Ascending aorta (tissue), 2 donors: Measurements from ENCODE around the gene LRGUK. TPM values are rescaled to one million over a fixed set of nuclear protein-coding genes. Genes with fewer than 3 reads are reported as not detected.

Experiments
- DNase-seq, 2 donors: peaks; one replicate each; pipeline ENCODE4 v3.0.0-alpha.2; 2019; ENCODE audit warnings: low spot score in 2 of 2
- H3K27ac ChIP-seq, 2 donors: fragments of 200-600 bp; sonication (generic); one replicate each; pipeline ENCODE4 v1.5.1; 2016 to 2017; ENCODE audit warnings: mild to moderate bottlenecking in 1 of 2
- H3K27me3 ChIP-seq: fragments of 200-600 bp; sonication (generic); one replicate; pipeline ENCODE4 v1.5.1; 2017
- H3K36me3 ChIP-seq, 2 donors: fragments of 200-600 bp; sonication (generic); one replicate each; pipeline ENCODE4 v1.5.1; 2016
- H3K4me1 ChIP-seq, 2 donors: fragments of 200-600 bp; sonication (generic); one replicate each; pipeline ENCODE4 v1.5.1; 2016 to 2017; ENCODE audit warnings: mild to moderate bottlenecking in 1 of 2
- H3K4me3 ChIP-seq, 2 donors: fragments of 200-600 bp; sonication (generic); one replicate each; pipeline ENCODE4 v1.5.1; 2016 to 2017; ENCODE audit warnings: mild to moderate bottlenecking in 1 of 2
- H3K9me3 ChIP-seq, 2 donors: fragments of 200-600 bp; sonication (generic); one replicate each; pipeline ENCODE4 v1.5.1; 2016
- intact Hi-C: fragments of 100-400 bp; cut with DNase I; formaldehyde crosslinking; loops from one replicate; pipeline ENCODE4 v1.15.1; 2023
- total RNA-seq: library from RNA; depleted of rRNA; stranded (reverse); fragments of >200 nt; gene quantifications from one replicate; pipeline ENCODE4 v1.1.0, GENCODE V29; 2016
- TF ChIP-seq, protein P1 (sequence below), 3 experiments: fragments of 200-600 bp in 2 of 3; fragments of 450-650 bp in 1 of 3; sonication (generic) in 2 of 3; IDR thresholded peaks; one replicate each; pipeline ENCODE4 v1.5.1; 2016 to 2019; ENCODE audit warnings: antibody characterized with exemption in 3 of 3, mild to moderate bottlenecking in 1 of 3, moderate library complexity in 1 of 3

LRGUK gene
- total RNA-seq, 1 donor from 2014 or later = not detected

DNA sequence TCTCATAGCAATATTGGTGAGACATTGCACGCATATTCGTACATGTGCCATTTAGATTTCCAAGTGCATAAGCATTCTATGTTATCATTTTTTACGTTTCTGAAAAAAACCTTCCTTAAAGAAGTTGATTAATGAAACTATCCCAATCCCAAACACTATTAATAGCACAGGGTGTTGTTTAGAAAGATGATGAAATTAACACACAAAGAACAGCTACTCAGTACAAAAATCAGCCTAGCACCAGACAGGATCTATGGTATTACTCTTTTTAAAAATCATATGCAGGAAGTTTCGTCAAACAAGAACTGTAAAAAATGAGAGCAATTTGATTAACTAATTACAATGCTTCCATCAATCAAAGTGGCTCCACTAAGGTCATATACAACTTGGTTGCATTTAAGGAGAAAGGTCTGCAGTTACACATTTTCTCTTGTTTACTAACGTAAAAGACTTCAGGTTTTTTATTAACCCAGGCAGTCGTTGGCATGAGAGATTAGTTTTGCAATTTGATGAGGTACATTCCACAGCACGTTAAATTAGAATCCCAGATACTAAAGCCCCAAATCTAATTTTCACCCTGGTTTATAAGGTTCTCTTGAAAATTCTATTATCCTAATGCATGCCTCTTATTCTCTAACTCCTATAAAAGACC is 151.5 kb downstream of the LRGUK start:
- no peaks in the 10 kb centered on the region for H3K27me3 ChIP-seq
- H3K36me3 ChIP-seq = no peaks in the 10 kb centered on the region
- TF ChIP-seq, protein P1, sequence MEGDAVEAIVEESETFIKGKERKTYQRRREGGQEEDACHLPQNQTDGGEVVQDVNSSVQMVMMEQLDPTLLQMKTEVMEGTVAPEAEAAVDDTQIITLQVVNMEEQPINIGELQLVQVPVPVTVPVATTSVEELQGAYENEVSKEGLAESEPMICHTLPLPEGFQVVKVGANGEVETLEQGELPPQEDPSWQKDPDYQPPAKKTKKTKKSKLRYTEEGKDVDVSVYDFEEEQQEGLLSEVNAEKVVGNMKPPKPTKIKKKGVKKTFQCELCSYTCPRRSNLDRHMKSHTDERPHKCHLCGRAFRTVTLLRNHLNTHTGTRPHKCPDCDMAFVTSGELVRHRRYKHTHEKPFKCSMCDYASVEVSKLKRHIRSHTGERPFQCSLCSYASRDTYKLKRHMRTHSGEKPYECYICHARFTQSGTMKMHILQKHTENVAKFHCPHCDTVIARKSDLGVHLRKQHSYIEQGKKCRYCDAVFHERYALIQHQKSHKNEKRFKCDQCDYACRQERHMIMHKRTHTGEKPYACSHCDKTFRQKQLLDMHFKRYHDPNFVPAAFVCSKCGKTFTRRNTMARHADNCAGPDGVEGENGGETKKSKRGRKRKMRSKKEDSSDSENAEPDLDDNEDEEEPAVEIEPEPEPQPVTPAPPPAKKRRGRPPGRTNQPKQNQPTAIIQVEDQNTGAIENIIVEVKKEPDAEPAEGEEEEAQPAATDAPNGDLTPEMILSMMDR (IDR thresholded peaks at IDR 0.05) = no peak
- H3K4me3 ChIP-seq = no peak overlapping the region
- no peak overlapping the region for H3K27ac ChIP-seq
- H3K4me1 ChIP-seq = no peaks in the 10 kb centered on the region
- H3K9me3 ChIP-seq = no peaks in the 10 kb centered on the region
- intact Hi-C loops = no loop called here
- no peak for DNase-seq

DNA sequence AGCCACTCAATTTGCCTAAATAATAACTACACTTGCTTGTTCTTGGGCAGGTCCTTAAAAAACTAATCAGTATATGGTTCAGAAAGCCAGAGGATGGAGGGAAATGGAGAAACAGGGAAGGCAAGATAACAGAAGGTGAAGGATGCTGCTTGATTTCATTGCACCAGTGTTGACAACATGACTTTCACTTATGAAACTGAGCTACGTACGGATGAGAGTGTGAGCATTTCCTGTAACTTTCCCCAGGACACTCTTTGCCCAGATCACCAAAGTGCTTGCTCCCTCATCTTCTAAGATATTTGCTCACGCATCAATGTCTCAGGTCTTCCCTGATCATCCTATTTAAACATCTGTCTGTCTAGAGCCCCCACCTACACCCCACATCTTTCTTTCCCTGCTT is 152.2 kb downstream of the LRGUK start:
- no peak overlapping the region for H3K4me3 ChIP-seq
- H3K4me1 ChIP-seq = no peaks in the 10 kb centered on the region
- H3K36me3 ChIP-seq = no peaks in the 10 kb centered on the region
- H3K27ac ChIP-seq = no peak overlapping the region
- H3K27me3 ChIP-seq = no peaks in the 10 kb centered on the region
- no peaks in the 10 kb centered on the region for H3K9me3 ChIP-seq
- intact Hi-C loops = no loop called here
- no peak for DNase-seq
- TF ChIP-seq, protein P1 (IDR thresholded peaks at IDR 0.05) = no peak

DNA sequence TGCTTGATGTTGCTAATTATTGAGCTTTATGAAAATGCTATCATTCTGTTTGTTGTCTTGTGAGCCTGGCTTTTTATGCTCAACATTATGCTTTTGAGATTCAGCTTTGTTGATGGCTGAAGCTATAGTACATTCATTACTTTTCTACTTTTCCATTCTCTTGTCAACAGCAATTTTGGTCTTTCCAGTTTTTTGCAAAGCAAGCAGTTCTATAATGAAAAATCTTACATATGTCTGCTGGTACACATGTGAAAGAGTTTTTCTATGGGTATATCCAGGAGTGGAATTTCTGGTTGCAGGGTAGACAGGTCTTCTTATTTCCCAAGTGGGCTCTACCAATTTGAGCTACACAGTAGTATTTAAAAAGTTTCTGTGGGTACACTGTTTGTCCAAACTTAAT is 152.8 kb downstream of the LRGUK start:
- no peak for DNase-seq
- Histone ChIP-seq H3K27ac (no peak overlapping the region), H3K4me1 (no peaks in the 10 kb centered on the region), H3K4me3 (no peak overlapping the region), H3K9me3 (no peaks in the 10 kb centered on the region), H3K27me3 (no peaks in the 10 kb centered on the region), H3K36me3 (no peaks in the 10 kb centered on the region)
- intact Hi-C loops = no loop called here
- TF ChIP-seq, protein P1 (IDR thresholded peaks at IDR 0.05) = no peak

DNA sequence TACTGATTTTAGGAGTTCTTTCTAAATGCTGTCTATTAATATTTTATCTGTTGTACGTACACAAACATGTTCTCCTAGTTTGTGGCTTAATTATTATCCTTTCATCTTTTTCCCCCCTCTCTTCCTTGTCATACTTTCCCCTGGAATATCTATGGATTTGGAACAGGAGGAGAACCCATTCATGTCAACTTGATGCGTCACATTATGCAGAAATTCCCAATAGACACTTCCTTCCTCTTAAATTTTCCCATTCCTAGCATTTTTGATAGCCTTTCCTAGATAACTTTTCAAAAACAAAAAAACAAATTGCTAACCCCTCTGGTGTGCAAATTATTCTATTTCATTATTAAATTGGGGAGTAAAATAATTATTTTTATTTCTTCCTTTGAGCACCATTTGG is 153.4 kb downstream of the LRGUK start:
- no peaks in the 10 kb centered on the region for H3K36me3 ChIP-seq
- no peaks in the 10 kb centered on the region for H3K27me3 ChIP-seq
- H3K9me3 ChIP-seq = no peaks in the 10 kb centered on the region
- intact Hi-C loops = no loop called here
- H3K27ac ChIP-seq = no peak overlapping the region
- DNase-seq = no peak
- TF ChIP-seq, protein P1 (IDR thresholded peaks at IDR 0.05) = no peak
- no peaks in the 10 kb centered on the region for H3K4me1 ChIP-seq
- H3K4me3 ChIP-seq = no peak overlapping the region

DNA sequence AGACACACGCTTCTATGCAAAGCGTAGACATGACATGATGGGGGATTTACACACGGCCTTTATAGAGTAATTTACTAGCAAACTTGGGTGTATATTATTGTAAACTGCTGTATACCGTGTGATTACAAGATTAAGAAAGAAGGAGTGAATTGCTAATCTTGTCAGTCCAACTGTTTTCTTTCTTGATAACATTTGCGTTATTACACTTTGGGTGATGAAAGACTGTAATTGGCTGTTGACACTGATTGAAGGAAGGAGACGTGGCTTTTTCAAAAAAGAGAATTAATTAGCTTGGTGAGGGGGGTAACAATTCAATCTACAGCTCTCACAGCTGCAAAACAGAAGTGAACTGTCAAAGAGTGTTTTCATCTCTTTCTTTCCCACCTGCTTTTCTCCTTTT is 156.9 kb downstream of the LRGUK start:
- DNase-seq = no peak
- Histone ChIP-seq H3K4me1 (no peaks in the 10 kb centered on the region), H3K9me3 (no peaks in the 10 kb centered on the region), H3K4me3 (no peak overlapping the region), H3K36me3 (no peaks in the 10 kb centered on the region), H3K27ac (no peak overlapping the region), H3K27me3 (no peaks in the 10 kb centered on the region)
- TF ChIP-seq, protein P1 (IDR thresholded peaks at IDR 0.05) = no peak
- intact Hi-C loops = no loop called here

DNA sequence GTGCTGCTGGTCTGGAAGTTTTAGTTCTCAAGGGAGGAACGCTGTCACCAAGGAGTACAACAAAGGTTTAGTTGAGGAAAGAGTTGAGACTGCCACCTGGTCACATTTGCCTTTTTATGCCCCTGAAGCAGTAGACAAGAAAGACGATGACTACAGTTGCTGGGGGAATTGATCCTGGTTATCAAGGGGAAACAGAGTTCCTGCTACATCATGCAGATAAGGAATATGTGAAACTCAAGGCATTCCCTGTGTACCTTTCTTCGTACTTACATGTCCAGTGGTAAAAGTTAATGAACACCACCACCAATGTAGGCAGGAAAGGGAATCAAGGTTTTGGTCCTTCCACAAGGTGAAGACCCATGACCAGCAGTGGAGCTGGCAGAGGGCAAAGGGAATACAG is 157.8 kb downstream of the LRGUK start:
- intact Hi-C loops = no loop called here
- Histone ChIP-seq H3K36me3 (no peaks in the 10 kb centered on the region), H3K27ac (no peak overlapping the region), H3K27me3 (no peaks in the 10 kb centered on the region), H3K9me3 (no peaks in the 10 kb centered on the region), H3K4me1 (no peaks in the 10 kb centered on the region), H3K4me3 (no peak overlapping the region)
- no peak for DNase-seq
- TF ChIP-seq, protein P1 (IDR thresholded peaks at IDR 0.05) = no peak
